ENCODE results near the gene FAM200C.

Gene FAM200C

DNA sequence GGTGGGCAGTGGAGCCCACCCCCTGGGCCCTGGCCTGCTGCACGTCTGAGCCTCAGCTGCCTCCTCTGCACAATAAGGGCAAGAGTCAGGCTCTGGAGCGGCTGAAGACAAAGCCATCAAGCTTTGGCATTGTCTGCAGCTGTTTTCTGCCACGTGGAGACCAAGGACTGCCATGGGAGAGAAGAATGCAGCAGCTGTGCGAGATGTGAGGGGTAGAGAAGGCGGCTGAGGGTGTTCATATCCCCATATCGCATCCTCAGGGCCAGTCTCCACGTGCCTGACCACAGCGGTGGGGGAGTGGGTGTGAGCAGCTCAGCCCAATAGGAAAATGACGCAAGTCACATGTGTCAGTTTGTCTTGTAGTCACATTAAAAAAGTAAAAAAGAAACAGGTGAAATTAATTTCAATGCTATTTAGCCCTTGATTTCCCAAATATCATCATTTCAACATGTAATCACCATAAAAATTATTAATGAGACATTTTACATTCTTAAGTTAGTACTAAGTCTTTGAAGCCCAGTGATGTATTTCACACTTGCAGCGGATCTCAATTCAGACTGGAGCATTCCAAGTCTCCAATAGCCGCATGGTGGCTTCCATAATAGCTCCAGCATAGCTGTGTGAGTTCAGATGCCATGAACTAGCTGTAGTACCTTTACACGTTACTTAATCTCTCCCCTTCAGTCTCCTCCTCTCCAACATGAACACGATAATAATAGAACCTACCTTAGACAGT lies 36.0 kb downstream of the FAM200C start:
- DNase-seq, result no peak

DNA sequence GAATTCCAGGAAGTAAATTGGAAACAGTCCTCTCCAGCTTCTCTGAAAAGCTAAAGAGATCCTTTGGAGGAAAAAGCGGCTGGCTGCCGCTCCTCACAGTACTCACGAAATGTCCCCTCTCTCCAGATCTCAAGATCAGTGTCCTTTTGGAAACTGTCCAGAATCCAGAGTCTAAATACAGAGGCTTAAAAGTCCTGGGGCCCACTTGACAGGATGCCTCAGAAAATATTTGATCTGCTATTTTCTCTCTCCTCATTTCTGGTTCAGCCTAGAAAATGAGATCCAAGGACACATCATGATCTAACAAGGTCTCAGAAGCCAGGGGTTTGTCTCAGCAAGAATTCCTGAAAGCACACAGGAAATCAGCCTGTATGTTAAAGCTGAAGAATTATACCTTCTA lies 36.6 kb downstream of the FAM200C start:
- no peak for DNase-seq

GRCh38 chr5:160361624-160362228 lies 38.1 kb downstream of the FAM200C start:
- no peak for DNase-seq

GRCh38 chr5:160360310-160360709 lies 39.5 kb downstream of the FAM200C start:
- no peak for DNase-seq

GRCh38 chr5:160359816-160360215 lies 40.0 kb downstream of the FAM200C start:
- DNase-seq, result no peak

GRCh38 chr5:160359242-160359641 lies 40.6 kb downstream of the FAM200C start:
- no peak for DNase-seq

DNA sequence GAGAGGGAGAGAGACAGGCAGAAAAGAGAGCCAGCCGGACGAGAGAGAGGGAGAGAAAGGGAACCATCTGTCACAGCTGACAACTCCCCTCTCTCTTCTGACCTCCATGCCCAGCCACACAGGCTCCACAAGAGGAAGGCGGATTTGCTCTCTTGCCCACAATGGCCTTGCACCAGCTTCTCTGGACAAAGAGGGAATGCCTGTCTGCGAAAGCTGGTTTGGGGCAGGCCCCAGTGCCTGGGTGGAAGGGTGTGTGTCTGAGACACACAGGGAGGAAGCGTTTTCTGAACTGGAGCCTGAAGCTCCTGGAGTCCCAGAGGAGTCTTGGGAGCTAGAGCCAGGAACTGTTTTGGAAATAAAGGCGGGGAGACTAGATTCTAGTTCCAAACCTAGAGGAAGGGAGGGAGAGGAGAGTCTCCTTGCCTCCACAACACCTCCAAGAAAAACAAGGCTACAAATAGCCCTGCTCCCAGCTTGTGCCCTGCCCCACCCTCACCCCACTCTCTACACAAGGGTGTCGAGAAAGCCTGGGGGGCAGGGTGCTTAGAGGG lies 41.9 kb downstream of the FAM200C start:
- DNase-seq, result no peak

DNA sequence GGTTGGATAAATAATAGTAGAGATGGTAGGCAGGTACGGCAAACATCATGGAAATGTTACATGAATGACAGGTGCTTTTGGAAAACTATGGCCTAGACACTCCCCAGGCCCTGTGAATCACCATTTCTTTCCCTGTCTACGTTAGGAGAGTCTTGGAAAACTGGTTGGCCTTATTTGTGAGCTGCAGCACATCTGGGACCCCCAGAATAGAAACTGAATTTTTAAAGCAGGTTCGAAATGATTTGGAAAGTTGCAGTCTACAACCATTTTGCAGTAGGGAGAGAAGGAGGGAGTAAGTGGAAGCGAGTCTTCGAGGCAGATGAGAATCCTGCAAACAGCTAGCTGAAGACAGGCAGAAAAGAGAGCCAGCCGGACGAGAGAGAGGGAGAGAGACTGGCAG lies 42.5 kb downstream of the FAM200C start:
- DNase-seq, result no peak

GRCh38 chr5:160356550-160357347 lies 43.1 kb downstream of the FAM200C start:
- DNase-seq, result no peak

DNA sequence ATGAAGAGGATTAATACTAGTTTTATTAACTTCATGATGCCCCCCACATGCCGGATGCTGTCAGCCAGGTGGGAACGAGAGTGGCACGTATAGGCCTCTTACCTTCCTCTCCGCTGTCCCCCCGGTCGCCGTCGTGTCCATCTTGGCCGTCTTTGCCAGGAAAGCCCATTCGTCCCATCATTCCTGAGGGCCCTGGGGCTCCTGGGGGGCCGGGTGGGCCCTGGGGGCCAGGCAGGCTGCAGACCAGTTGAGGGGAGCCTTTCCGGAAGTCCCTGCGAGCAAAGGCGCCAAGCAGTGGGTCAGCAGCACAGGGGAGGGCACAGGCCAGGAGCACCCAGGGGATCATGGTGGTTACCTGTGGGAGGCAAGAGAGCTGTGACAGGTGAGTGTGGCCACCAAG lies 45.2 kb downstream of the FAM200C start:
- no peak for DNase-seq

DNA sequence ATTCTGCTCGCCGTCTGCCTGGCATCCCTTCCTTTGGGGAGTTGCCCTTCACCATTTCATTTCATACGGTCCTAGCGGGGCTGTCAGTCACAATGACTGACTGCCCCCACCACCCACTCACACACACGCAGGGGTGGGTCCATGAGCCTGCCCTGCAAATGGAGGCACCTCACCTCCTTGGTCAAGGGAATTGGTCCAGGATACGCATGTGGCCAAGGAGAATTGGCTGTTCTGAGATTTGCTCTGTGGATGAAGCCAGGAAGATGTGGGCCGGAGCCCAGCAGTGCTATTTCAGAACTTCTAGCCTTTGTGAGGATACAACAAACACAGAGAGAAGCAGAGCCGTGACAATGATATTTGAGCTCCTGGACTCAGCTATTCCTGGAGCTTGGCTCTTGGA lies 46.5 kb downstream of the FAM200C start:
- DNase-seq, result no peak

- DNase-seq, result no peak
These were observed 47.5 kb downstream of the FAM200C start for GRCh38 chr5:160352308-160352707.

GRCh38 chr5:160349935-160350303 lies 49.9 kb downstream of the FAM200C start:
- no peak for DNase-seq

DNA sequence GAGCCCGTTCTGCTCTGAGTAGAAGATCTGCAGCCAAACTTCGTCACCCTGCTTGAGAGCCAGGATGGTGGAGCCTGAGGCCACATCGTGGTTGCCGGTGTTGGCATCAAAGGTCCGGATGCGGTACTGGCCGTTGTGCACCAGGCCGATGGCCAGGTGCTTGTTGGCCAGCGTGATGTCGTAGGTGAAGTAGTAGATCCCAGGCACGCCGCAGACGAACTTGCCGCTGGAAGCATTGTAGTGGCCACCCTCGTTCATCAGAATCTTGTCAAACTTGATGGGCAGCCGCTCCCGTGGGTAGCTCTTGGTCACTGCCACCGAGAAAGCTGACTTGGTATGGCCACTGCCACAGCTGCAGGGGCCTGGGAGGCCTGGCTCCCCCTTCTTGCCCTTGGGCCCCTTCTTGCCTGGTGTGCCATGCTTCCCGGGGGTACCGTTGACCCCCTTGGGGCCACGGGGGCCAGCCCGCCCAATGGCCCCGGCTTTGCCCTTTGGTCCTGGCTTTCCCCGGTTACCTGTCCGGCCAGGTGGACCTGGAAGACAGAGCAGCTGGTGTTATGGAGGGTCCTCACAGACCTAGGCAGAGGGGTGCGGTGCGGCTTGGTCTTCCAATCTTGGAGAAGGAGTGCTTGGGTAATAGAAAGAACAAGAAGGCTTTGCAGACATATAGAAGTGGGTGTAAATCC lies 50.5 kb downstream of the FAM200C start:
- no peak for DNase-seq

DNA sequence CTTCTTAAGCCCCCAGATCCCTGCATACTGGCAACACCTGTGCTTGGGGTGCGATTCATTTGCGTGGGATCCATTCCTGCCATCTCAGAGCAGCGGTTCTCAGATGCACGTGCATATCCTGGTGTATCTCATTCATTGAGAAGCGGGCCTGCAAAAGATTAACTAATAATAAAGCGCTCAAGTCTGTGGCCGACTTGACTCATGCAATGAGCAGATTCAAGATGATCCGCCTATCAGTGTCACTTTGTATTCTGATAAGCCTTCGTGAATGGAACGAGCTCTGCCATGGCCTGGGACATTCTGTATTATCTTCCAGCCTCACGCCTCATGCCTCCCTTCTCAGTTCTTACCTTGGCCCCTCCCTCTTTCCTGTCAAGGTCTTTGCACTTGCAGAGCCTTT lies 51.8 kb downstream of the FAM200C start:
- DNase-seq, result no peak

GRCh38 chr5:160347448-160347847 lies 52.4 kb downstream of the FAM200C start:
- no peak for DNase-seq

Measured in activated CD4-positive, CD25-positive, alpha-beta regulatory T cell treated with anti-CD3 and anti-CD28 coated beads, Interleukin-2, amount 50 U/mL, for 72 hours (primary cell).